Posterior cingulate gyrus (tissue), 11 donors: ENCODE results near the gene POU6F2.

Source experiments
- DNase-seq, 10 donors: peaks; one replicate each; pipeline versions ENCODE4 v3.0.0 to v3.0.0-alpha.2; 2020 to 2021; ENCODE audit warnings: mixed read lengths in 3 of 10
- intact Hi-C: fragments of 100-400 bp; cut with DNase I; formaldehyde crosslinking; loops from one replicate; pipeline ENCODE4 v1.15.1; 2023

The POU6F2 gene

DNA sequence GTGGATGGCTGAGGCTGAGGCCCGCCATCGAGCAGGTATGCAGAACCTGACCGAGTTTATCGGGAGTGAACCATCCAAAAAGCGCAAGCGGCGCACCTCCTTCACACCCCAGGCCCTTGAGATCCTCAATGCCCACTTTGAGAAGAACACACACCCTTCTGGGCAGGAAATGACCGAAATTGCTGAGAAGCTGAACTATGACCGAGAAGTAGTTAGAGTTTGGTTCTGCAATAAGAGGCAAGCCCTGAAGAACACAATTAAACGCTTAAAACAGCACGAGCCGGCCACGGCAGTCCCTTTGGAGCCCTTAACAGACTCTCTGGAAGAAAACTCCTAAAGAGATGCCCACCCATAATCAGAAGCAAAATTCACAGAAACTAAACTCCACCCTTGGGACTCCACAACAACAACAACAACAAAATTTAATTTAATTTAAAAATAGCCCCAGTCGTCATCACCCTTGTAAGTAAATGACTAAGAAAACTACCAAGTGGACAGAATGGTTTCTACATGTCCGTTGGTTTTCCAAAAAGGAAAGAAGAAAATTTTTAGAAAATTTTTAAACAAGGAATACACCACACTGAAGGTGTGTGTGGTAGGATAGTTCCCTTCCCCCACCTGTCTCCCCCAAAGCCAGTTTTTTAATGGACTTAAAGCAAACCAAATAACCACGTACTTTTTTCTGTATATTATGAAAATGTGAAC, 486.8 kb downstream of the POU6F2 start:
- no peak for DNase-seq
- intact Hi-C loops, result loop anchor here (5.0 kb wide), 1 partner anchor 532 kb away; no protein-coding TSS in a partner anchor

DNA sequence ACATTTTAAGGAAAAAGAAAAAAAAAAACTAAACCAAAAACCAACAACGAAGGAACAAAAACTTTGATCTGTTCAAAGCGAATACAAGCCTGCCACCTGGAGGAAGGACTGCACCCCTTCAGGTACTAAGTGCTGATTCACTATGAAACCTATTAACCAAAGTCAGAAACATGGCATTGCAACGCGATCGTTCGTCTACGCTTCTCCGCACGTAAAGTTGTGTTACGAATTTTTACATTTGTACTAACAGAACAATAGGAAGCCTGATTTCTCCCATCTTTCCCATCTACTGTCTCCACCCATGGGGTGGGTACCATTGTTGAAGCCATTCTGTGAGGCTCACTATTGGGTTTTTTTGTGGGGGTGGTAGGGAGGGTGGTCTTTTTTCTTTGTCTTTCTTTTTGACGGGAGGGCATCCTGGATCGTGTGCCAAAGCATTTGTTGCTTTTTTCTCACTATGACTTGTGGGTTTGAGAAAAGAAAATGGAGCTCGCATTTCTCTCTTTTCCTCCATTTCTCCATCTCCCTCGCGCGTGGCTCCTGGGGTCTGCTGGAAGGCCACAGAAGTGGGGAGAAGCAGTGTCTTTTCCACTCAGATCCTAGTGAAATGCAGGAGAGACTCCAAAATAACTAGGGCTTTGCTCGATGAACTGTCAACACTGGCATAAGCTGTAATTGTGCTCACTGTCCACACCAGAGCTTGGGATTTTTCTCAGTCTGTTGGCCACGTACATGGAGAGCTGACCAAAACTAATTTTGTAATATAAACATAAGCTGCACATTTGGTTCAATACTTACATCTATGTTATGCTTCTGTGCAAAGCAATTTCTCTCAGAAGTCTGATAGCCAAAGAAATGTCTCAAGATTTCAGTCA, 487.6 kb downstream of the POU6F2 start:
- intact Hi-C loops, result no loop called here
- DNase-seq, result peak in 5 of 10 donors; percentile 20 to 77 (median 28)

DNA sequence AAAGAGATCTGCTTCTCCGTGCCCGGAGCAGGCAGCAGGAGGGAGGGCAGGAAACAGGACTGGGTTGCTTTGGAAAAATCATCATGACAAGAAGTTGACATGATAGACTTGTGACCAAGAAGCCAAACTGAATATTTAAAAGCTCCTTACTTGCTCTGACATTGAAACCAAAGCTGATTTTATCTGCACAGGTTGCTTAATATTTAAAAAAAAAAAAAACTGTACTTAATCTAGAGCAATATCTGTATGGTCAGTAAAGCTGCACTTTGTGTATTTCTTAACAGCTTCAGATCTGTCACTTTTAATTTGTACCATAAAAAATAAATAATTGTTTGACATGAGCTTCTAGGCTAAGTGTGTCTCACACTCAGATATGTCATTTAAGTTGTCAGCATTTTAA, 490.6 kb downstream of the POU6F2 start:
- intact Hi-C loops, result no loop called here
- no peak for DNase-seq

DNA sequence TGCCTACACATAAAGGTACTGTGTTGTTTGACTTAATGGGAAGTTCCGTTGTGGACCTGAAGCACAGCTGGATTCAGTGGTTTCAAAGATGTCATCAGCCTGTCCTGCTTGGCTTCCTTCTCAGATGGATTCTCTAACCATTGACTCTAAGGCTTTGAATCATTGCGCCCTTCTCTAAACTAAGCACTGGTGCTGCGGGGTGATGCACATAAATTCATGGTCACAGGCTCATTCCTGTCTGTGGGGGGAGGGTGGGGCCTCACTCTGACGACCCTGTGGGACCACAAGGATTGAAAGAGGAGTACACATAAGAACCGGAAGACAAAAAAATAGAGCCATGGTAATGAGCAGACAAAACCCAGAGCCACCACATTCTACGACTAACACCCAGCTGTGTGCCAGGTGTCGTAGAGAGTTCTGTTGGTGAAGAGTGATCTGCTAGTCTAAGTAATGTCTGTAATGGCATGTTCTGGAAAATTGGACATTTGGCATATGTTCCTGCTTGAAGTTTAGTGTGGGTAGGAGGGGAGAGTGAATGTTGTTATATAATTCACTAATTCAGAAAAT, 491.2 kb downstream of the POU6F2 start:
- intact Hi-C loops, result no loop called here
- DNase-seq, result no peak

DNA sequence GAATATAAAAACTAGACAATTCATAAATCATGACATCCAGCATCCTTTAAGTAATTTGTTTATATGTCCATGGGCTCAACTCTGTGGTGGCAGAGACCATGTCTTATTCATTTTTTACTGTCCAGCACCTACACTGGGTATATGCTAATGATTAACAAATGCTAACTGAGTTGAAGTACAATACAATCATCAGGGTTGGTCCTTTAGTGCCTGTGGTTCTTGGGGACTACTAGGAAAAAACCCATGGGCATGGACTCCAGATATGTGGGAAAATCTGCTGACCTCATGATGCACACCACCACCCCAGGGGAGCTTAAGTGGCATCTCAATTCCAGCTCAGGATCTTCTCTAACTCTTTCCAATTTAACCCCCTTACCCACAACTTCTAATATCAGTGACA, 503.2 kb downstream of the POU6F2 start:
- intact Hi-C loops, result no loop called here
- DNase-seq, result no peak

DNA sequence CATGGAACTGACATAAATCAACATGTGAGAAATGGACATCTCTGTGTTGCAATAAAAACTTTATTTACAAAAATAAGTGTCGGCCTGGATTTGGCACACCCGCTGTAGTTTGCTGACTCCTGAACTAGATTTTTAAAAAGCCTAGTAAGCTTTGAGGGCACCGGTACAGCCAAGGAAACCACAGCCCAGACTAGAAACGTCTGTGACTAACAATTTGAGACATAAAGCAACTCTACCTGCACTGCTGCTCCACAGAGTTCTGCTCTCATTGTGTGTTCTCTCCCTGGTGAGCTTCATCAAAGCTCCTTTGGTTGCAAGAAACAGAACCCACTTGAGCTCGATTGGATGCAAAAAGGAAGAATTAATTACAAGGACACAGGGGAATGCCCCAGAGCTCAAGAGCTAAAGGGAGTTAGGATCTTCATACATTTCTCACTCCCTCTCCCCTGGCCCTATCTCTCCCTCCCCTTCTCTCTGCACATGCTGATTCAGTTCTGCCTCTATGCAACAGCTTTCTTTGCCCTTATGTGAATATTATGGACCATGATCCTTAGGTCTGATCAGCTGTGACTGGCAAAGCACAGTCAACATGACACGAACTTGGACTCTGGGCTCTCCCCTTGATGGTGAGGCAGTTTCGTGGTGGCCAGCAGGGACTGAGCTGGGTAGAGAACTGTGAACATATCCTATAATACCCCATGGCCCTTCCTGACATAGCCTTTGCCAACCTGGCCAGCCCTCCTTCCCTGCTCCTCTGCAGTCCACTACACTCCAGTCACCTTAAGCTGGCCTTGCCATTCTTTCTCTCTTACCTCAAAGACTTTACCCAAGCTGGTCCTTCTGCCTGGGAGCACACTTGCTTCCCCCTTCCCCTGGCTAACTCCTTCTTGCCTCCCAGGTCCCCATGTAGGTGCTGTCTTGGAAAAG, 511.0 kb downstream of the POU6F2 start:
- no peak for DNase-seq
- intact Hi-C loops, result no loop called here

DNA sequence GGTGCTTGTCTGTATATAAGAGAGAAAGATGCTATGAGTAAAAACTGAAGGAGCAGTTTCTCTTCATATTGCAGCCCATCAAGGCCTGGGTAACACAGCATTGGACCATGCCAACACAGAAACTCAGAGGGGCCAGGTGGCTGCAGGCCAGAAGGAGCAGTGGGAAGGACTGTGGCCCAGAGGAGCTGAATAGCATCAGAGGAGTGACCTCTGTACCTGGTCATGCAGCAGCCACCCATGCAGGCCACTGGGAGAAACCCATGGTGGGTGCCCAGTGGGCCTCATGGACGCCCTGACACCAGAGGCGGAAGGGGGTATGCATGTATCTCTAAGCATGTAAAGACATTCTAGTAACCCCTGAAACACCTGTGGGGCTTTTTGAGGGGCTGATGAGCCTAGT, 512.6 kb downstream of the POU6F2 start:
- no peak for DNase-seq

DNA sequence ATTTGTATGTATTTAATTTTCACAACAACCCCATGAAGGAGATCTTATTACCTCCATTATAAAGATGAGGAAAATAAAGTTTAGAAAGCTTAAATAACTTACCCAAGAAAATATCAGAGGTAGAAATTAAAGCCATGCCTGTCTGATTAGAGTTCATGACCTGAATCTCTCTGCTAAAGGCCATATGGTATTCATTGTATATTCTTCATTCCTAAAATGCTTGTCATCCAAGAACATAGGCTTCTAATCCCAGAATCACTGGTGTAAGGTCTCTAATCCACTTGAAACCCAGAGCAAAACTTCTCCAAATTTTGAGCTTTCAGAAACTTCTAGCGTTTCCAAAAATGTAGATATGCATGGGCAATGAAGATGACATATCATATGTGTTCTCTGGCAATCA, 516.2 kb downstream of the POU6F2 start:
- intact Hi-C loops, result no loop called here
- no peak for DNase-seq

More for the DNA sequence above, 512.6 kb downstream of the POU6F2 start:
- intact Hi-C loops, result no loop called here

DNA sequence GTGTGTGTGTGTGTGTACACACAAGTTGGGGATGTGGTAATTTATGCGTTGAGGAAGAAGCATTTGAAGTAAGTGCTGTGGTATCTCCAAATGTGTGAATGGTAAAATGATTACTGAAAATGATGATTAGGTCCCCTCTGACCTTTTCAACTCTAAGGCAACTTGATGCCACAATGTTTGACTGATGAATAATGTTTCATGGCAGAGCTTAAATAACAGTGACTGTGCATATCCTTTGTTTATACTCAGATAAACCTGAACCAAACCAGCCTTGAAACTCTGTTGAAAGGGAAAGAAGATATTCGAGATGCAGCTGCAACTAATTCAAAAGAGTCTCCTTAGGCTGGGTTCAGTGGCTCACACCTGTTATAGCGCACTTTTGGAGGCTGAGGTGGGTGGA, 523.6 kb downstream of the POU6F2 start:
- no peak for DNase-seq
- intact Hi-C loops, result no loop called here

DNA sequence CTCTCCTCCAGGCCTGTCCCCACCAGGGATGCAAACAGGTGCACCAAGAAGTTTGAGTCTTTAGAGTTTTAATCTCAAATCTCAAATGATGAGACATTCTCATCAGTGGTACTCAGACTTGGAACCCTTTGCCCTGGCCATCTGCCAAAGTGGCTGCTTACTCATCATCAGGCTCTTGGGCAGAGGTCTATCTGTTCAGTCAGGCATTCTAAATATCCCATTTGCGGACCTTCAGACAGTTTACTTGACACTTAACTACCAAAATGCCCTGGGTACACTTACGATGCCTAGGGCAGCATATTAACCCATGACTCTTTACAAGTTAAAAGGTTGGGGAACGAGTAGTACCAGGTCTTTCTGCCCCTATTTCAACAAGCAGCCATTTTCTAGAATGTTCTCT, 527.3 kb downstream of the POU6F2 start:
- DNase-seq, result peak in 1 of 10 donors; percentile 77
- intact Hi-C loops, result no loop called here

DNA sequence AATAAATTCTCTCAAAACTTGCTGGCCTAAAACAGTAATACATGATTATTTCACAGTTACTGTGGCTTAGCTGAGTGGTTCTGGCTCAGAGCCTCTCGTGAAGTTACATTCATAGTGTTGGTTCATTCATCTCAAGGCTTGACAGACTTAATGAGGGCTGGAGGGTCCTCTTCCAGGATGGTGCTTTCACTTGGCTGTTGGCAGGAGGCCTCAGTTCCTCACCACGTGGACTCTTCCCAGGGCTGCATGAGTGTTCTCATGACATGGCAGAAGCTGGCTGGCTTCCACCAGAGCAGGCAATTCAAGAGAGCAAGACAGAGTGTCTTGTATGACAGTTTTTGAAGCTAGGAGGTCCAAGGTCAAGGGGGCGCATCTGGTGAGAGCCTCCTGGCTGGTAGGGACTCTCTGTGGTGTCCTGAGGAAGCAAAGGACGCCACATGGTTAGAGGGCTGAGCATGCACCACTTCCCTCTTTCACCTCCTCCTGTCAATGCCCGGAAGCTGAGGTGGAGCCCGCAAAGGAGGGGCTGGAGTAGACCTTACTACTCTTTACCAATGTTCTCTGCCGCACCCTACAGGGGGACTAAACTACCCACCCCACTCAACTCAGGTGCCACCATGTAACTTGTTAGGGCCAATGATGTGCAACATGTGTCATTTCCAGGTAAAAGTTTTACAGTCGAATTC, 530.3 kb downstream of the POU6F2 start:
- no peak for DNase-seq
- intact Hi-C loops, result no loop called here

DNA sequence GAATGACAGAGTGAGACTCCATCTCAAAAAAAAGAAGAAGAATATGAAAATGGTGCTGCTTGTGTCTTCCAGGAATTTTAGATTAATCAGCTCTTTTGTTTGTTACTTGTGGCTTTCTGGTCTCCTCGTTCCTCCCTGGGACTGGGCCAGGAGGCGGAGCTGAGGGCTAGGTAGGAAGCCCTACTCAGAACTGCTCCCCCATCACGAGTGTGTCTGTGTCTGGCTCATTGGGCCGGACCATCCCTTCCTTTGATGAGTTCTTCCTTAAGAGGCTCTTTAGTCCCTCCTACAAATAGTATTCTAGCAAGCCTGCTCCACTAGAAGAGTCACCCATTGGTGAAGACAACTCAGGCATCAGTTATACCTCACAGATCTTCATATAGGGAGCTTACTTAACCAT, 531.7 kb downstream of the POU6F2 start:
- intact Hi-C loops, result no loop called here

DNA sequence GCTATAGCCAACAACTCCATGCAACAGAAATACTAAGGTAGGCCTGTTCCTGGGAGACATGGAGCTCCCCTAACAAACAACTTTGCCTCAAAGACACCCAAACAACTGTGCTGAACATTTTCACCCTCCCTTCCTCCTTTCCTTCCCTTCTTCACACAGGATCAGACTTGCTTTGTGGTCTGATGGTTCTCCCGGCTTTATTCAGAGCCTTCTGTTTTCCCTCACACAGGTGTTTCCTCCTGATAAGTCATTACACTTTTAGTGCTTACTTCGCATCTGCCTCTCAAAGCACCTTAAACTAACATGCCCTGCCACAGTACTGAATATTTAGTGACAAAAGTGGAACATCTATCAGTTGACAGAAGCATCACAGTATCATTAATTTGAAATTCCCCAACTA, 532.2 kb downstream of the POU6F2 start:
- intact Hi-C loops, result no loop called here
- DNase-seq, result no peak

More for the DNA sequence above, 531.7 kb downstream of the POU6F2 start:
- DNase-seq, result no peak

DNA sequence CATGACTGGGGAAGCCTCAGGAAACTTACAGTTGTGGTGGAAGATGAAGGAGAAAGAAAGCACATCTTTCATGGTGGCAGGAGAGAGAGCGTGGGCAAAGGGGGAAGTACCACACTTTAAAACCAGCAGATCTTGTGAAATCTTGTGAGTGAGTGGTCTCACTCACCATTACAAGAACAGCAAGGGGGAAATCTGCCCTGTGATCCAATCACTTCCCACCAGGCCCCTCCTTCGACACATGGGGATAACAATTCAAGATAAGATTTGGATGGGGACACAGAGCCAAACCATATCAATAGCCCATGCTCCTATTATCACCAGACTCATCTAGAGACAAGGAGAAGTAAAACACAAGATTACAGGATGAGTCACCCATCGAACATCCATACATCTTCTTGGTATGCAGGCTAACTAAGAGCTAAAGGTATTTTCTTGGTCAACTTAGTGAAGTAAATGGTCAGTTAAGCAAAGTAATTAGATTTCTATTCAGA, 533.2 kb downstream of the POU6F2 start:
- intact Hi-C loops, result no loop called here
- no peak for DNase-seq

DNA sequence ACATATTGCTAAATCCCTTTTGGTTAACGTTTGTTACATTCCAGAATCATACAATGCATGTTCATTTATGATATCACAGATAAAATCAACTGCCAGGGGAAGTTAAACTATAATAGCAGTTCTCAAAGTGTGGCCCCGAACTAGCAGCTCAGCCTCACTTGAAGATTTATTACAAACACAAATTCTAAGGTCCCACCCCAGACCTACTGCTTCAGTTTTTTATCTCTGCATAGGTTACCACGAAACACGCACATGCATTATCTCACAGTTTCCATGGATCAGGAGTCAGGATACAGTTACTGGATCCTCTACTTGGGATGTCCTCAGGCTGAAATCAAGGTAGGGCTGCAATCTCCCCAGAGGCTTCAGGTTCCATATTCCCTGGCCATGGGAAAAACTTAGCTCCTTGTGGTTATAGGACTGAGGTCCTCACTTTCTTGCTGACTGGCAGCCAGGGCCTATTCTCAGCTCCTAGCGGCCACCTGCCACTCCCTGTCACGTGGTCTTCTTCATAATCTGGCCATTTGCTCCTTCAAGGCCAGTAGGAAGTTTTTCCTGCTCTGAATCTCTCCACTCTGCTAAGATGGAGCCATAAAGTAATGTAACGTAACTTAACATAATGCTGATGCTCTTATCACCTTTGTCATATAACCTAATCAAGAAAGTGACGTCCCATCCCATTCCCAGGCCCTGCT, 538.0 kb downstream of the POU6F2 start:
- intact Hi-C loops, result no loop called here
- DNase-seq, result no peak

DNA sequence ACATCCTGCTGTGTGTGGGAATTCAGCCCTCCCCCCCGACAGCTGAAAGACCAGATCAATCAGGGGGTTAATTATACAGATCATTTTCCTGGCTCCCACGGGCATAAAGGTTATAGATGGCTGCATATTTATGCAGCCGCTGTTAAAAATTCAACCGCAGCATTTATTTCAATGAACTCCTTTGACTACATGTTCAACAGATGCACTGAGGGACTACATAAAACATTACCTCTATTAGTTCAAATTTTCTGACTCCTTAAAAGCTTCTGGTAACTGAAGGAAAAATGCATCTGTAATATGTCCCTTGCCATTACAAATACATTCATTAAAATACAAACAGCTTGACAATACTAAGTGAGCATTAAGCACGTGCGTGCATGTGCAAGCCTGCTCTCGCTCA, 538.8 kb downstream of the POU6F2 start:
- intact Hi-C loops, result no loop called here
- no peak for DNase-seq

DNA sequence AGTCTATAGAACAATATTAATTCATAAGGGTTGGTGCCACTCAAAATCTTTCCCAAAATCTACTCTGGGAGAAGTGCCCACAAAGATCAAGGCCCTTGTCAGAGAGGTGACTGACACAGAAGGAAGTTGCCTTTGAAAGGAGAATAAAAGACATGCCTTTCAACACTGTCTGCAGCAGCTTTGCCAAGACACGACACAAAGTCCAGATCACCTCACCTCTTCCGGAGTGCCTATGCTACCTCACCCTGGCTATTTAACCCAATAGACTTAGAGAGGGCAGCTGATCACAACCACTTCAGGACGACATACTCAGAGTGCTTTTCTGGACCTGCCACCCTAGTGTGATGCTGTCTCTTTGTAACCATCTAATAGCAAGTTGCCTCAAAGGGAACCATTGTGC, 539.5 kb downstream of the POU6F2 start:
- intact Hi-C loops, result no loop called here
- DNase-seq, result no peak
